NT2/D1 (cell line): ENCODE results near the gene XRN2.

Experiments used
- SUZ12 ChIP-seq: IDR thresholded peaks from 2 replicates; pipeline ENCODE4 v1.6.1; 2011; ENCODE audit not compliant: insufficient read length, insufficient read depth; ENCODE audit errors: extremely low read depth
- YY1 ChIP-seq: IDR thresholded peaks from 2 replicates; pipeline ENCODE4 v1.6.1; 2011; ENCODE audit not compliant: insufficient read length, insufficient read depth

DNA sequence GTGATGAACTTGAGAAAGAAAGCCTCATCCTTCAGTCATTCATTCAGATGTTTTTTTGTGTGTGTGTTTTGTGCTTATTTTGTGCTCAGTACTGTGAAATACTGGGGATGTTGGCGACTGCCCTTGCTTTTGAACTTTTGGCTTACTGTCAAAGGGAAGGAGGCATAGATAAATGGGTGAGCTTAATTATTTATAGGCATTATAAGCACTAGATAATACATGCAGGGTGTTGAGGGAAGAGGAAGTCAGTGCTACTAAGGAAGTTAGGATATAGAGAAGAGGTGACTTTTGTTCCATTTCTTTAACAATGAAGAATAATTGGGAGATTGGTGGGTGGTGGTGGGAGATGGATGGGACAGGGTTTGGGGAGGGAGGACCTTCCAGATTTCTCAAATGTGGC is 23.6 kb downstream of the XRN2 start:
- no peak for TF ChIP-seq YY1
- no peak for TF ChIP-seq SUZ12
